Measurements from ENCODE around the gene RGS5.

DNA sequence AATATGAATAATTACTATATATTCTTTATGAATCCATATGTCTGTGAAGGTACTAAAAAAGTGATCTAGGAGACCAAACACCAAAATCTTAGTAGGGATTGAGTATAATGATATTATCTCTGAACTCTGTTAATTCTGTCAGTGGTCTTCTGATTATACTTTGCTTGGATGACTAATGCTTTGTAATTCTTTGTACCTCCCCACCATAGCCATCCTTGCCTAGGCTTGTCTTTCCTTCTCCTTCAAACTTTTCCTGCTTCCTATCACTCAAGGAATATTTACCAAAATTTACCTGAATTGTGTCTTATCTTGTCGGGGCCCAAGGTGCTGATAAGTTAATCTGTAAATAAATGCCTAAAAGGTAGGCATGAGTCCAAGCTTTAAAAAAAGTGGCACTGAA lies 845 bp upstream of the RGS5 start:
- TF ChIP-seq GATA2 (IDR thresholded peaks at IDR 0.05; ENCODE audit: low read depth, low read length) (no peak), GATA3 (IDR thresholded peaks at IDR 0.05; ENCODE audit: low read depth, low read length) (no peak)

Data from SH-SY5Y (cell line).